Measurements from ENCODE around the gene AGBL4.
"Not testable (repeated sequence)": the region's sequence is repeated elsewhere in the genome, so short reads cannot be mapped to it uniquely, and the experiment has no call there.

Gene AGBL4

GRCh38 chr1:49297783-49298182, 726.0 kb downstream of the AGBL4 start:
- DNase-seq (ENCODE audit: insufficient read length, low spot score) = no peak
- TF ChIP-seq CTCF (IDR thresholded peaks at IDR 0.05; ENCODE audit: insufficient read depth, missing control alignments) = no peak
- FAIRE-seq = no peak

DNA sequence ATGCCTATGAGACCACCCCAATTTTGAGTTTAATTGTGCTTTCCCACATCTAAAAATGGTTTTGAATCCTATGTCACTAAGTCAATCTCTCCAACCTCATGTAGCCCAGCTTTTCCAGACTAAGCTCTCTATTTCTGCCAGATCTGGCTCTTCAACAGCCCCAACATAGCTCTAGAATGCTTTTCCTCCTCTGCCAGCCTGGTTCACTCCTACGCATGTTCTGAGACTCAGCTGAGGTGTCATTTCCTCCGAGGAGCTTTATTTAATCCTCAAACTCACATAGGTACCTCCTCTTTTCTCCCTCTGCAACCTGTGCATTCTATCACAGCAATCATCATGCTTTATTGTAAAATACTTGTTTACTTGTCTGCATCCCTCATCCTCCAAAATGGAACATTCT, 729.2 kb downstream of the AGBL4 start:
- no peak for DNase-seq (ENCODE audit: insufficient read length, low spot score)
- FAIRE-seq = no peak

GRCh38 chr1:49293016-49293415, 730.7 kb downstream of the AGBL4 start:
- no peak for FAIRE-seq
- no peak for DNase-seq (ENCODE audit: insufficient read length, low spot score)
- no peak for TF ChIP-seq CTCF (IDR thresholded peaks at IDR 0.05; ENCODE audit: insufficient read depth, missing control alignments)

More for the DNA sequence above, 729.2 kb downstream of the AGBL4 start:
- TF ChIP-seq CTCF (IDR thresholded peaks at IDR 0.05; ENCODE audit: insufficient read depth, missing control alignments) = no peak

- FAIRE-seq; DNase-seq (ENCODE audit: insufficient read length, low spot score): not testable (repeated sequence)
Observed at GRCh38 chr1:49257211-49258049, 766.3 kb downstream of the AGBL4 start.

GRCh38 chr1:49252917-49253316, 770.8 kb downstream of the AGBL4 start:
- no peak for TF ChIP-seq CTCF (IDR thresholded peaks at IDR 0.05; ENCODE audit: insufficient read depth, missing control alignments)
- FAIRE-seq = no peak

DNA sequence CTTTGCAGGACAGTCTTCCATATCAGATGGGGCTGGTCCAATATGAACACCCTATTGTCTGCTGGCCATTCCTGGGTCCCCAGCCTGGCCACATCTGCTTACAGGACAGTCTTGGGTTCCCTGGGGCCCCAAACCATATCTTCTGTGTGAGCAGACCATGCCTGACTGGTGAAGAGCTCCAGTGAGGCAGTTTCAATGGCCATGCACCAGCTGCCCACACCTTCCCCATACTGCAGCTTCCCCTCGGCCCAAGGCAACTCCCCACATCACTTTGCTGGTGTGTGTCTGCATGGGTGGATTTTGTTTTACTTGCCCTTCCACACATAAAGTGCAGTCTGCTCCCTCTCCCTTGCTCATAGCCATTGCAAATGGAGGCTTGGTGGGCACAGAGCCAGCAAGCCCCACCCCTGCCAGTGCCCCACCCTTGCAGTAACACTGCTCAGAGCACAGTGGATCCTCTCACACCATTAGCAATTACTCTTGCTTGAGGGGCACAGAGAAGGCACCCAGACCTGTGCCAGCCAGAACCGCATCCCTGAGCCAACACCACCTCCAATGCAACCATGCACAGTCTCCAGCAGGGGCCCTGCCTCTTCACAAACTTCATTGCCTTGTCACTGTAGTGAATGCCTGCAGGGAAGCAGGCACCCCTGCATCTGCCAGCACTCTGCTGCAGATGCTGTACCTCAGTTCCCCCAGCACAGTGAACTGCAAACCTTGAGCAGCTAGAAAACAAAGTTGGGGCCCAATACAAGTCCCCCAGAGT, 772.6 kb downstream of the AGBL4 start:
- no peak for TF ChIP-seq CTCF (IDR thresholded peaks at IDR 0.05; ENCODE audit: insufficient read depth, missing control alignments)
- DNase-seq (ENCODE audit: insufficient read length, low spot score) (no peak), FAIRE-seq (no peak)

More at GRCh38 chr1:49252917-49253316, 770.8 kb downstream of the AGBL4 start:
- no peak for DNase-seq (ENCODE audit: insufficient read length, low spot score)

GRCh38 chr1:49240709-49241221, 783.0 kb downstream of the AGBL4 start:
- no peak for TF ChIP-seq CTCF (IDR thresholded peaks at IDR 0.05; ENCODE audit: insufficient read depth, missing control alignments)
- FAIRE-seq (no peak), DNase-seq (ENCODE audit: insufficient read length, low spot score) (no peak)

All from D721Med (cell line).